HG03565 (cell line): ENCODE data around the gene SLC35F2.
"Not testable (repeated sequence)": the region's sequence is repeated elsewhere in the genome, so short reads cannot be mapped to it uniquely, and the experiment has no call there.

ENCODE experiments used
- ATAC-seq: cut with Tn5 transposase; IDR thresholded peaks from one replicate; pipeline ENCODE4 v1.9.1; 2021; ENCODE audit warnings: mild to moderate bottlenecking, moderate library complexity; ENCODE audit not compliant: unreplicated experiment

Gene SLC35F2

GRCh38 chr11:107791343-107792048 is 67.1 kb downstream of the SLC35F2 start:
- no peak for ATAC-seq

GRCh38 chr11:107789767-107790166 is 68.8 kb downstream of the SLC35F2 start:
- ATAC-seq, result no peak

- no peak for ATAC-seq
Measured at GRCh38 chr11:107787733-107788132, 70.9 kb downstream of the SLC35F2 start.

DNA sequence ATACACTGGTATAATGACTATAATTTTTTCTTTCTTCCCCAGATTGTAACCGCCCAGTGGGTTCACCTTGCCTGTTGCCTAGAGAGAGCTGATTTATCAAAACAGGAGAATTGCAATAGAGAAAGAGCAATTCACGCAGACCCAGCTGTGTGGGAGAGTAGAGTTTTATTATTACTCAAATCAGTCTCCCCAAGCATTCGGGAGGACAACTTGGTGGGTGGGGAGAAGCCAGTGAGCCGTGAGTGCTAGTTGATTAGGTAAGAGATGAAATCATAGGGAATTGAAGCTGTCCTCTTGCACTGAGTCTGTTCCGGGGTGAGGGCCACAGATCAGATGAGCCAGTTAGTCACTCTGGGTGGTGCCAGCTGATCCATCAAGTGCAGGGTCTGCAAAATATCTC is 73.2 kb downstream of the SLC35F2 start:
- peak; percentile 36 for ATAC-seq

- no peak for ATAC-seq
Measured at GRCh38 chr11:107783121-107783520, 75.5 kb downstream of the SLC35F2 start.

DNA sequence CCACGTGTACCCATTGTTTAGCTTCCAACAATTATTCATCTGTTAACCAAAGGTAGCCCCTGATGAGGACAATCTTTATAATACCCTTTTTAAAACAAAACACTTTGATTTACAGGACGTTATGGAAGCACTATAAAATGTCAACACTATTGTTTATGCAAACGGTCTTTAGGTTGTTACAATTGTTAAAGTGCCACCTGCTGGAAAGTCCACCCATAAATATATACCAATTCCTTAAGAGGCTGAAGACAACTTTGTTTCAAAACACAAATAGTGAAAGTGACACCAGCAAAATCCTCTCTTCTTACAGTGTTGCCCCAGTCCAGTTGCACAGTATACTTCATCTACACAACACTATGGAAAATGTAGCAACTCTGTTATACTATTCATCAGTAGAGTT is 77.8 kb downstream of the SLC35F2 start:
- no peak for ATAC-seq

DNA sequence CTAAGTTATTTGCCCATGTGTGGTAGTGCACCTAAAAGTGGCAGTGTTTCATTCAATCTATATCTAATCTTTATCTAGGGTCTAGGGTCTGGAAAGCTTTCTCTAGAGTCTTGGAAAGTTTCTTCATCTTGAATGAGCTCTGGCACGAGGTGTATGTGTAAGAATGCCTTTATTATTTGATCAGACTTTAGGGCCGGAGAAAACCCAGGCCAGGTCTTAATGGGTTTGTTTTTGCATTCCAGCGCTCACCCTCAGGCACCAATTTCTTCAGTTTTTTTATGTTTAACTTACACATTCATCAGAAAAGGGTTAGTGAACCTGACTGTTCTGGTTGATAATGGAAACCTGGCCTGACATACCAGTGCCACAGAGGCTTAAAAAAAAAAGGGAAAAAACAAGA is 78.5 kb downstream of the SLC35F2 start:
- ATAC-seq, result no peak

DNA sequence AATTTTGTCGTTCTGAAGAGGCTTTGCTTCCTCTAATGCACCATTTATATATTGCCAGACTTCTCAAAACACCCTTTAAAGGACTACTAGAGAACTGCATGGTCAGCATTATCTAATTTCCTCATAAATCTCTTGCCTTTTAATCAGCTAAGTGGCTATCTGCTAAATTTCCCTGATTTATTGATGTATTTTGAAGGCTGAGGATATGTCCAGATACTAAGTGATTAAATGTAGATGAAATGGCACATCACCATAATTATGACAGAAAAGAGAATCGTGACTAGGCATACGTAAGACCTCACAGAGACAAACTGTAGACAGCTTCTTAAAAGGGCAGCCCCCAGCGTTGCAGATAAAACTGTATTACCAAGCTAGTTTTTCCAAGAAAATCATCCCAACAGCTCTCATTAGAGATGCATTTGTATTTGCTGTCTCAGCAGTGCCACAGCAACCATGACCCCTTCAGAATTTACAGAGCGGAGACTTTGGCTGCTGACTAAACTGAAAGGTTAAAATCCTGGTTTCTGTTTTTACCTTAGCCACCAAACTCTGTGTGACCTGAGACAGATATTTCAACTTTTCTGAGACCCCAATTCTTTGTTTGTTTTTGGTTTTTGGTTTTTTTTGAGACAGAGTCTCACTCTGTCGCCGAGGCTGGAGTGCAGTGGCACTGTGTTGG is 79.6 kb downstream of the SLC35F2 start:
- no peak for ATAC-seq

DNA sequence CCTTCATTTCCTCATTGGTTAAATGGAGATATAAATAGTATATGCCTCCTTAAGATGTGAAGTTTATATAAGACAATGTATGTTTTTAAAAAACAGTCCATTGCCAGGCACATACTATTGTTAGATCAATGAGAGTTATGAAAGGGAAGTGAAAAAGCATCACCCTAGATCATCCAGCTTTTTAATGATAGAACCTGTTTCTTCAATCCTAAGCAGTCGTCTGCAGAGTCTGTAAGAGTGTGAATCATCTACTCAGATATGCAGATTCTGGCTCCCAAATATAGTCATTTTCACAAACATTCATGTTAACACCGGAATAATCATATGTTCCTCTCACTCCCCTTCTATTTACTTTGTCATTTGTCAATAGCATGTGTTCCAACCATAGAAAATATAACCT is 81.5 kb downstream of the SLC35F2 start:
- ATAC-seq, result peak; percentile 85

DNA sequence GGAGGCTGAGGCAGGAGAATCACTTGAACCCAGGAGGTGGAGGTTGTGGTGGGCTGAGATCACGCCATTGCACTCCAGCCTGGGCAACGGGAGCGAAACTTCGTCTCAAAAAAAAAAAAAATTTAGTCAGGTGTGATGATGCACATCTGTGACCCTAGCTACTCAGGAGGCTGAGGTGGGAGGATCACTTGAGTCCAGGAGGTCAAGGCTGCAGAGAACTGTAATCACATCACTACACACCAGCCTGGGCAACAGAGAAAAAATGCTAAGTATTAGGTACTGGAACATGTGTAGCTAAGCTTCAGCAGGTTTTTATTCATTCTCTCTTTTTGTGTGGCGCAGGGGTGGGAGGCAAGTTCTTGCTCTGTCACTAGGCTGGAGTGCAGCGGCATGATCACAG is 82.5 kb downstream of the SLC35F2 start:
- ATAC-seq, result no peak

GRCh38 chr11:107770551-107770951 is 88.0 kb downstream of the SLC35F2 start:
- ATAC-seq, result peak; percentile 14

DNA sequence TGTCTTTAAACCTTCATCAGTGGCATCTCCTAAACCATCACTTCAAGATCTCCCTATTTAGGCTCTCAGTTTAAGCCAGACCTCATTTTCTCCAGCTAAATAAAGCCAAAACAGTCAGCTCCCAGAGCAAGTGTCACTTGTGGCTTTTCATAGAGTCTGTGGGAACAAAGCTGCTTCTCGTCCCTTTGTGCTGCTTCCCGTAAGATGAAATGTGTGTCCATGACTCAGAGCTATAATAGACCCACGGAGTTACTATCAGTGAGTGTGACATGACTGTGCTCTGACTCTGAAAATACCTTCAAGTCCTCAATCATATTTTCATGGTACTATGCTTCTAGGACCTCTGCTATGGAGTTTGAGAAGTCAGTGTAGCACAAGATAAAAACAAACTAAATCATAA is 89.4 kb downstream of the SLC35F2 start:
- ATAC-seq, result no peak

- ATAC-seq, result not testable (repeated sequence)
Measured at GRCh38 chr11:107758719-107759355, 99.8 kb downstream of the SLC35F2 start.

DNA sequence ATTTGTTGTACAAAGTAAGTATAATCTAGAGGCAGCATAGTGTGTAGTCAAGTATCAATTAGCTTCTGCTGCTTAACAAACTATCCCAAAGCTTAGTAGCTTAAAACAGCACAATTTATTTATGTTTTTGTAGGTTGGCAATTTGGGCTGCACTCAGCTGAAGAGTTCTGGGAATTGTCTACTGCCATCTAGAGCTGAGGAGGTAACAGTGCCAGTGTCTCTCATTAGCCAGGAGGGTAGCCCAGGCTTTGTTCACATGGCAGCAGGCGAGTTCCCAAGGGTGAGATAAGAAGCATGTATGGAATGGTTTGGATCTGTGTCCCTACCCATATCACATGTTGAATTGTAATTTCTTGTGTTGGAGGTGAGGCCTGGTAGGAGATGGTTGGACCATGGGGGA is 100.9 kb downstream of the SLC35F2 start:
- no peak for ATAC-seq

- no peak for ATAC-seq
Measured at GRCh38 chr11:107756553-107756952, 102.0 kb downstream of the SLC35F2 start.

- ATAC-seq, result no peak
Measured at GRCh38 chr11:107752949-107753822, 105.4 kb downstream of the SLC35F2 start.

DNA sequence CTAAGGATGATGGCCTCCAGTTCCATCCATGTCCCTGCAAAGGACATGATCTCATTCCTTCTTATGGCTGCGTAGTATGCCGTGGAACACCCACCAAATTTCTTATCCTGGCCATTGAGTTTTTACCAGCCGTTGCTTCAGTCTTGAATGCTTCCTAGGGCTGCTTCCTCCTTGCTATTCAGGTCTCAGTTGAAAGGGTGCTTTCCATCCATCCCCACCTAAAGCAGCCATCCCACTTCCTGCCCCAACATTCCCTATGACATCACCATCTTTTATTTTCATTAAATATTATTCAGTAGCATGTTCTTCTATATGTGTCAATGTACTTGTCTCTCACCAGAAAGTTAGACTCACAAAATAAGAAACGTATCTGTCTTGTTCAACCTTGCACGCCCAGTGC is 106.1 kb downstream of the SLC35F2 start:
- ATAC-seq, result no peak

DNA sequence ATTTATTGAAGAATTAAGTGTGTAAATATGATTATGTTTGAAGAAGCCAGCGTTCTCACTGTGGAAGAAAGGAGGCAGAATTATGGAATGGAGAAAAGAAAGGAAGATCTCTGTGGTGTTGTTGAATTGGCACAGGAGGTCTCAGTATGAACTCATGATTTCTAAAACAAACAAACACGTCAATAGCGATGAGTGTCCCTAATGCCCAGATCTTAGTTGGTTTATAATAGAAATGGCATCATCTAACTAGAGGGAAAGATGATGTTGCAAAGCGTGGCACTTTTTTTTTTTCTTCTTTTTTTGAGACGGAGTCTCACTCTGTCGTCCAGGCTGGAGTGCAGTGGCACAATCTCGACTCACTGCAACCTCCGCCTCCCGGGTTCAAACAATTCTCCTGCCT is 107.5 kb downstream of the SLC35F2 start:
- no peak for ATAC-seq

DNA sequence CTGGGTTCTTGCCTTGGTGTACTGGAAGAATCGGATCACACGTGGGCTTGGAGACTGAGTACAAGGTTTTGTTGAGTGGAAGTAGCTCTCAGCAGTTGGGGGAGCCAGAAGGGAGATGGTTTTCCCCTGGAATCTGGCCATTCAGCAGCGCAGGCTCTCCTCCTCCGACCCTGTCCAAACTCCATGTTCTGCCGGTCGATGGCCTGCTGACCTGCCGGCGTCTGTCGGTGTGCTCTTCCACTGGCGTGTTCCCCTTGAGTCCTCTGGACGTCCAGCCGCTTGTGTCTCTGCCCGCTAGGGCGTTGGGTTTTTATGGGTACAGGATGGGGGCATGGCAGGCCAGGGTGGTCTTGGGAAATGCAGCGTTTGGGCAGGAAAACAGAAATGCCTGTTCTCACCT is 108.3 kb downstream of the SLC35F2 start:
- no peak for ATAC-seq

GRCh38 chr11:107747622-107748021 is 111.0 kb downstream of the SLC35F2 start:
- ATAC-seq, result no peak

DNA sequence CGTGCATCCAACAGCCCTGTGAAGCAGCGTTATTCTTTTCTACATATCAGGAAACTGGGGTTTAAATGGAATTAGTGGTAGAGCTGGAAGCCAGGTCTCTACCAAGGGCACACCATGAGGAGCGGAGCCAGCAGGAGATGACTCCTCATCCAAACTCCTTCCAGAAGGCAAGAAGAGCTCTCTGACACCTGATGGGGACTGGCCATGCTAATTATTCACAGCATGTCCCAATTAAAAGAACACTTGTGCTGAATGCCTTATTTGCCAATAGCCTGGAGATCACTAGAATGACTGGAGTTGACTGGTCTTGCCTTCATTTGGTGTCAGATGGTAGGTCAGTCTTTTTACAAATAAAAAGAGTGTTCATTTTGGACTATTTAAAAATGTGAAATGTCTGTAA is 113.9 kb downstream of the SLC35F2 start:
- no peak for ATAC-seq
